ENCODE data around the gene PLCL1.
"Not testable (repeated sequence)": the region's sequence is repeated elsewhere in the genome, so short reads cannot be mapped to it uniquely, and the experiment has no call there.

PLCL1 gene

GRCh38 chr2:197809064-197809463, 4.7 kb downstream of the PLCL1 start:
- Histone ChIP-seq H3K36me3 (ENCODE audit: control insufficient read depth in 5 of 5, insufficient read depth in 5 of 5, low read length in 5 of 5) (no peaks in the 10 kb centered on the region), H3K27me3 (ENCODE audit: control insufficient read depth in 5 of 5, insufficient read depth in 4 of 5, low read length in 5 of 5) (no peaks in the 10 kb centered on the region), H3K9ac (ENCODE audit: low read length in 5 of 5) (no peak overlapping the region), H3K9me3 (ENCODE audit: control insufficient read depth in 5 of 5, low read length in 5 of 5) (no peaks in the 10 kb centered on the region), H3K27ac (ENCODE audit: low read depth, low read length) (no peak overlapping the region), H3K4me3 (ENCODE audit: low read depth in 1 of 5, low read length in 5 of 5) (no peak overlapping the region), H3K4me1 (ENCODE audit: control insufficient read depth in 5 of 5, insufficient read depth in 5 of 5, low read length in 5 of 5) (peaks cover 0 to 31% (median 21%) of the 10 kb centered on the region in 5 donors)

GRCh38 chr2:197810016-197810415, 5.6 kb downstream of the PLCL1 start:
- Histone ChIP-seq H3K4me3 (ENCODE audit: low read depth in 1 of 5, low read length in 5 of 5) (no peak overlapping the region), H3K36me3 (ENCODE audit: control insufficient read depth in 5 of 5, insufficient read depth in 5 of 5, low read length in 5 of 5) (no peaks in the 10 kb centered on the region), H3K27ac (ENCODE audit: low read depth, low read length) (no peak overlapping the region), H3K4me1 (ENCODE audit: control insufficient read depth in 5 of 5, insufficient read depth in 5 of 5, low read length in 5 of 5) (peaks cover 0 to 29% (median 15%) of the 10 kb centered on the region in 5 donors), H3K9me3 (ENCODE audit: control insufficient read depth in 5 of 5, low read length in 5 of 5) (no peaks in the 10 kb centered on the region), H3K9ac (ENCODE audit: low read length in 5 of 5) (no peak overlapping the region), H3K27me3 (ENCODE audit: control insufficient read depth in 5 of 5, insufficient read depth in 4 of 5, low read length in 5 of 5) (no peaks in the 10 kb centered on the region)

GRCh38 chr2:197810491-197810890, 6.1 kb downstream of the PLCL1 start:
- Histone ChIP-seq H3K27ac (ENCODE audit: low read depth, low read length) (no peak overlapping the region), H3K9ac (ENCODE audit: low read length in 5 of 5) (no peak overlapping the region), H3K36me3 (ENCODE audit: control insufficient read depth in 5 of 5, insufficient read depth in 5 of 5, low read length in 5 of 5) (no peaks in the 10 kb centered on the region), H3K27me3 (ENCODE audit: control insufficient read depth in 5 of 5, insufficient read depth in 4 of 5, low read length in 5 of 5) (no peaks in the 10 kb centered on the region), H3K9me3 (ENCODE audit: control insufficient read depth in 5 of 5, low read length in 5 of 5) (no peaks in the 10 kb centered on the region), H3K4me3 (ENCODE audit: low read depth in 1 of 5, low read length in 5 of 5) (no peak overlapping the region), H3K4me1 (ENCODE audit: control insufficient read depth in 5 of 5, insufficient read depth in 5 of 5, low read length in 5 of 5) (peaks cover 0 to 24% (median 11%) of the 10 kb centered on the region in 5 donors)

- Histone ChIP-seq H3K36me3 (ENCODE audit: control insufficient read depth in 5 of 5, insufficient read depth in 5 of 5, low read length in 5 of 5) (no peaks in the 10 kb centered on the region), H3K27me3 (ENCODE audit: control insufficient read depth in 5 of 5, insufficient read depth in 4 of 5, low read length in 5 of 5) (no peaks in the 10 kb centered on the region), H3K9me3 (ENCODE audit: control insufficient read depth in 5 of 5, low read length in 5 of 5) (no peaks in the 10 kb centered on the region), H3K9ac (ENCODE audit: low read length in 5 of 5) (no peak overlapping the region), H3K4me3 (ENCODE audit: low read depth in 1 of 5, low read length in 5 of 5) (no peak overlapping the region), H3K4me1 (ENCODE audit: control insufficient read depth in 5 of 5, insufficient read depth in 5 of 5, low read length in 5 of 5) (no peaks in the 10 kb centered on the region), H3K27ac (ENCODE audit: low read depth, low read length) (no peak overlapping the region)
These were observed 8.8 kb downstream of the PLCL1 start for GRCh38 chr2:197813093-197813787.

GRCh38 chr2:197814526-197814925, 10.1 kb downstream of the PLCL1 start:
- Histone ChIP-seq H3K36me3 (ENCODE audit: control insufficient read depth in 5 of 5, insufficient read depth in 5 of 5, low read length in 5 of 5) (no peaks in the 10 kb centered on the region), H3K27me3 (ENCODE audit: control insufficient read depth in 5 of 5, insufficient read depth in 4 of 5, low read length in 5 of 5) (no peaks in the 10 kb centered on the region), H3K4me1 (ENCODE audit: control insufficient read depth in 5 of 5, insufficient read depth in 5 of 5, low read length in 5 of 5) (no peaks in the 10 kb centered on the region)

GRCh38 chr2:197821550-197822289, 17.3 kb downstream of the PLCL1 start:
- no peak overlapping the region for H3K4me3 ChIP-seq (ENCODE audit: low read depth in 1 of 5, low read length in 5 of 5)
- no peaks in the 10 kb centered on the region for H3K9me3 ChIP-seq (ENCODE audit: control insufficient read depth in 5 of 5, low read length in 5 of 5)
- no peak overlapping the region for H3K9ac ChIP-seq (ENCODE audit: low read length in 5 of 5)
- H3K27me3 ChIP-seq (ENCODE audit: control insufficient read depth in 5 of 5, insufficient read depth in 4 of 5, low read length in 5 of 5), result no peaks in the 10 kb centered on the region
- no peak overlapping the region for H3K27ac ChIP-seq (ENCODE audit: low read depth, low read length)
- peaks cover 0 to 3% (median 0%) of the 10 kb centered on the region in 5 donors for H3K36me3 ChIP-seq (ENCODE audit: control insufficient read depth in 5 of 5, insufficient read depth in 5 of 5, low read length in 5 of 5)
- no peaks in the 10 kb centered on the region for H3K4me1 ChIP-seq (ENCODE audit: control insufficient read depth in 5 of 5, insufficient read depth in 5 of 5, low read length in 5 of 5)

More at GRCh38 chr2:197814526-197814925, 10.1 kb downstream of the PLCL1 start:
- Histone ChIP-seq H3K9ac (ENCODE audit: low read length in 5 of 5) (no peak overlapping the region), H3K4me3 (ENCODE audit: low read depth in 1 of 5, low read length in 5 of 5) (no peak overlapping the region), H3K9me3 (ENCODE audit: control insufficient read depth in 5 of 5, low read length in 5 of 5) (no peaks in the 10 kb centered on the region), H3K27ac (ENCODE audit: low read depth, low read length) (no peak overlapping the region)

- H3K9ac ChIP-seq (ENCODE audit: low read length in 5 of 5), result no peak overlapping the region
- H3K9me3 ChIP-seq (ENCODE audit: control insufficient read depth in 5 of 5, low read length in 5 of 5), result no peaks in the 10 kb centered on the region
- H3K27ac ChIP-seq (ENCODE audit: low read depth, low read length), result no peak overlapping the region
- H3K36me3 ChIP-seq (ENCODE audit: control insufficient read depth in 5 of 5, insufficient read depth in 5 of 5, low read length in 5 of 5), result peaks cover 0 to 3% (median 0%) of the 10 kb centered on the region in 5 donors
- H3K4me1 ChIP-seq (ENCODE audit: control insufficient read depth in 5 of 5, insufficient read depth in 5 of 5, low read length in 5 of 5), result no peaks in the 10 kb centered on the region
- no peaks in the 10 kb centered on the region for H3K27me3 ChIP-seq (ENCODE audit: control insufficient read depth in 5 of 5, insufficient read depth in 4 of 5, low read length in 5 of 5)
- H3K4me3 ChIP-seq (ENCODE audit: low read depth in 1 of 5, low read length in 5 of 5), result no peak overlapping the region
These were observed 17.9 kb downstream of the PLCL1 start for GRCh38 chr2:197822333-197822732.

GRCh38 chr2:197827618-197828017, 23.2 kb downstream of the PLCL1 start:
- Histone ChIP-seq H3K9ac (ENCODE audit: low read length in 5 of 5) (no peak overlapping the region), H3K4me1 (ENCODE audit: control insufficient read depth in 5 of 5, insufficient read depth in 5 of 5, low read length in 5 of 5) (no peaks in the 10 kb centered on the region), H3K27ac (ENCODE audit: low read depth, low read length) (no peak overlapping the region), H3K9me3 (ENCODE audit: control insufficient read depth in 5 of 5, low read length in 5 of 5) (no peaks in the 10 kb centered on the region), H3K4me3 (ENCODE audit: low read depth in 1 of 5, low read length in 5 of 5) (no peak overlapping the region), H3K36me3 (ENCODE audit: control insufficient read depth in 5 of 5, insufficient read depth in 5 of 5, low read length in 5 of 5) (no peaks in the 10 kb centered on the region), H3K27me3 (ENCODE audit: control insufficient read depth in 5 of 5, insufficient read depth in 4 of 5, low read length in 5 of 5) (no peaks in the 10 kb centered on the region)

- no peaks in the 10 kb centered on the region for H3K27me3 ChIP-seq (ENCODE audit: control insufficient read depth in 5 of 5, insufficient read depth in 4 of 5, low read length in 5 of 5)
- no peaks in the 10 kb centered on the region for H3K4me1 ChIP-seq (ENCODE audit: control insufficient read depth in 5 of 5, insufficient read depth in 5 of 5, low read length in 5 of 5)
- no peak overlapping the region for H3K9ac ChIP-seq (ENCODE audit: low read length in 5 of 5)
- no peaks in the 10 kb centered on the region for H3K36me3 ChIP-seq (ENCODE audit: control insufficient read depth in 5 of 5, insufficient read depth in 5 of 5, low read length in 5 of 5)
- no peaks in the 10 kb centered on the region for H3K9me3 ChIP-seq (ENCODE audit: control insufficient read depth in 5 of 5, low read length in 5 of 5)
- no peak overlapping the region for H3K27ac ChIP-seq (ENCODE audit: low read depth, low read length)
- no peak overlapping the region for H3K4me3 ChIP-seq (ENCODE audit: low read depth in 1 of 5, low read length in 5 of 5)
These were observed 24.2 kb downstream of the PLCL1 start for GRCh38 chr2:197828464-197829135.

GRCh38 chr2:197834771-197835170, 30.4 kb downstream of the PLCL1 start:
- not testable (repeated sequence) for H3K27me3 ChIP-seq (ENCODE audit: control insufficient read depth in 5 of 5, insufficient read depth in 4 of 5, low read length in 5 of 5); H3K9ac ChIP-seq (ENCODE audit: low read length in 5 of 5); H3K27ac ChIP-seq (ENCODE audit: low read depth, low read length); H3K4me3 ChIP-seq (ENCODE audit: low read depth in 1 of 5, low read length in 5 of 5); H3K9me3 ChIP-seq (ENCODE audit: control insufficient read depth in 5 of 5, low read length in 5 of 5); H3K36me3 ChIP-seq (ENCODE audit: control insufficient read depth in 5 of 5, insufficient read depth in 5 of 5, low read length in 5 of 5)
- peaks cover 0 to 10% (median 4%) of the 10 kb centered on the region in 5 donors for H3K4me1 ChIP-seq (ENCODE audit: control insufficient read depth in 5 of 5, insufficient read depth in 5 of 5, low read length in 5 of 5)

Measured in subcutaneous abdominal adipose tissue (tissue), 5 donors.